Measurements from ENCODE around the gene FGF18.
A peak's percentile ranks its signal among the peaks of the same experiment; 100 is the strongest.
"Not testable (repeated sequence)": the region's sequence is repeated elsewhere in the genome, so short reads cannot be mapped to it uniquely, and the experiment has no call there.

Gene FGF18

GRCh38 chr5:171398660-171399059 is 20.8 kb upstream of the FGF18 start:
- FAIRE-seq; DNase-seq (ENCODE audit: insufficient read length, low spot score): not testable (repeated sequence)

- DNase-seq (ENCODE audit: insufficient read length, low spot score): no peak
- no peak for FAIRE-seq
Observed at GRCh38 chr5:171400169-171400568, 19.3 kb upstream of the FGF18 start.

GRCh38 chr5:171401167-171401947 is 18.1 kb upstream of the FGF18 start:
- FAIRE-seq (no peak), DNase-seq (ENCODE audit: insufficient read length, low spot score) (no peak)

GRCh38 chr5:171402751-171403150 is 16.7 kb upstream of the FGF18 start:
- not testable (repeated sequence) for FAIRE-seq; DNase-seq (ENCODE audit: insufficient read length, low spot score)

- no peak for FAIRE-seq
- no peak for DNase-seq (ENCODE audit: insufficient read length, low spot score)
Observed at GRCh38 chr5:171405615-171406014, 13.8 kb upstream of the FGF18 start.

GRCh38 chr5:171407234-171407633 is 12.2 kb upstream of the FGF18 start:
- no peak for DNase-seq (ENCODE audit: insufficient read length, low spot score)
- FAIRE-seq: no peak

- DNase-seq (ENCODE audit: insufficient read length, low spot score) (no peak), FAIRE-seq (no peak)
Observed at GRCh38 chr5:171409164-171410136, 10.0 kb upstream of the FGF18 start.

- FAIRE-seq: no peak
Observed at GRCh38 chr5:171410181-171410580, 9.3 kb upstream of the FGF18 start.

GRCh38 chr5:171412186-171412585 is 7.3 kb upstream of the FGF18 start:
- FAIRE-seq (no peak), DNase-seq (ENCODE audit: insufficient read length, low spot score) (no peak)

More at GRCh38 chr5:171410181-171410580, 9.3 kb upstream of the FGF18 start:
- DNase-seq (ENCODE audit: insufficient read length, low spot score): no peak

GRCh38 chr5:171413153-171413910 is 6.1 kb upstream of the FGF18 start:
- FAIRE-seq (no peak), DNase-seq (ENCODE audit: insufficient read length, low spot score) (no peak)

- FAIRE-seq; DNase-seq (ENCODE audit: insufficient read length, low spot score): not testable (repeated sequence)
Observed at GRCh38 chr5:171413993-171414392, 5.5 kb upstream of the FGF18 start.

GRCh38 chr5:171415115-171415730 is 4.2 kb upstream of the FGF18 start:
- no peak for DNase-seq (ENCODE audit: insufficient read length, low spot score)

GRCh38 chr5:171416160-171417049 is 3.0 kb upstream of the FGF18 start:
- FAIRE-seq (no peak), DNase-seq (ENCODE audit: insufficient read length, low spot score) (no peak)

More at GRCh38 chr5:171415115-171415730, 4.2 kb upstream of the FGF18 start:
- no peak for FAIRE-seq

- peak; percentile 88 for DNase-seq (ENCODE audit: insufficient read length, low spot score)
- FAIRE-seq: peak; percentile 63
Observed at GRCh38 chr5:171418316-171418981, 998 bp upstream of the FGF18 start.

GRCh38 chr5:171419688-171420430 is 412 bp downstream of the FGF18 start:
- FAIRE-seq (no peak), DNase-seq (ENCODE audit: insufficient read length, low spot score) (peak; percentile 34)

GRCh38 chr5:171420431-171421241 is 1.2 kb downstream of the FGF18 start:
- FAIRE-seq (no peak), DNase-seq (ENCODE audit: insufficient read length, low spot score) (no peak)
